AG09309 (cell line): Measurements from ENCODE around the gene ATP5F1E.

Experiments
- DNase-seq: peaks from one replicate; pipeline ENCODE4 v3.0.0-alpha.2; 2010; ENCODE audit warnings: low read depth
- H3K4me3 ChIP-seq: 2 replicates; pipeline ENCODE4 v1.5.1; 2011; ENCODE audit warnings: mild to moderate bottlenecking, low read depth, low read length, moderate library complexity; ENCODE audit not compliant: control insufficient read depth
- CTCF ChIP-seq: IDR thresholded peaks from 2 replicates; pipeline ENCODE4 v1.5.1; 2011; ENCODE audit warnings: mild to moderate bottlenecking, low read depth, low read length, inconsistent platforms; ENCODE audit not compliant: insufficient read depth, control insufficient read depth; ENCODE audit errors: missing control alignments

Gene ATP5F1E

GRCh38 chr20:58993332-58994248 lies 38.5 kb downstream of the ATP5F1E start:
- no peak overlapping the region for H3K4me3 ChIP-seq
- no peak for DNase-seq
- no peak for TF ChIP-seq CTCF

- no peak for TF ChIP-seq CTCF
- no peak for DNase-seq
- no peak overlapping the region for H3K4me3 ChIP-seq
Measured at GRCh38 chr20:58992911-58993310, 39.2 kb downstream of the ATP5F1E start.

GRCh38 chr20:58991715-58992114 lies 40.4 kb downstream of the ATP5F1E start:
- no peak for TF ChIP-seq CTCF
- no peak overlapping the region for H3K4me3 ChIP-seq
- no peak for DNase-seq

- TF ChIP-seq CTCF = no peak
- DNase-seq = no peak
- no peak overlapping the region for H3K4me3 ChIP-seq
Measured at GRCh38 chr20:58990651-58991445, 41.3 kb downstream of the ATP5F1E start.

GRCh38 chr20:58989196-58989595 lies 42.9 kb downstream of the ATP5F1E start:
- DNase-seq = no peak
- no peak overlapping the region for H3K4me3 ChIP-seq
- no peak for TF ChIP-seq CTCF

- no peak for DNase-seq
- no peak for TF ChIP-seq CTCF
Measured at GRCh38 chr20:58988565-58988882, 43.6 kb downstream of the ATP5F1E start.

More at GRCh38 chr20:58988565-58988882, 43.6 kb downstream of the ATP5F1E start:
- no peak overlapping the region for H3K4me3 ChIP-seq
